ENCODE data around the gene PCNX3. TPM values are rescaled to one million over a fixed set of nuclear protein-coding genes. Genes with fewer than 3 reads are reported as not detected.

The PCNX3 gene
- 8.8 and 10.0 TPM in 2 replicates for total RNA-seq

DNA sequence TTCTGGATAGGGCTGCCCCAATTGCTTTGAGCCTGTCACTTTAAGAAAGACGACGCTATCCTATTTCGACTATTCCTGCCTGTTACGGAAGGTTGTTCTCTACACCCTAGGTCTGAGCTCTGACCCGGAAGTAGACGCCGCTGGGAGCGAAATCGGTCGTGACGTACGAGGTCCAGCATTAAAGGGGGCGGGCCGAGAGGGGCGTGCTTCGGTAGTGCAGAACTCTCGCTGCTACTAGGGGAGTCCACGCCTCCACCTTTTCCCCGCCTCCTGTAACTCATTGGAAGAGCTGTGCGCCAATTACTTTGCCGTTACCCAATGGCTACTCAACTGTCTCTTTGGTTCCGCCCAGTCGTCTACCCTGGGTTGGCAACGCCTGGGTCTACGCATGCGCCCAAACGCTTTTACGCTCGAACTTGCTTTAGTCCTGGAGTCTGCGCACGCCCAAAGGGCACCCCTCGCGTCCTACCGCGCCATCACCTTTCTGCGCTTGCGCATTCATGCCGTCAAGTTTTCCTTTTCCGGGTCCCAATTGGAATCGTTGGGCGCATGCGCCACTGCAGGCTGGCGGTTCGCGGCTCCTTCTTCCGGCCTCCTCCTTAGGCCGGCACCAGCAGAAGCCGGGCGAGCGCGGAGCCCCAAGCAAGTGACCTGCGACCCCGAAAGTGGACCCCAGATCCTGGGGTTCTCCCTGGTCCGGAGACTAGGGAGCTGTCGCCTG lies at the start of gene PCNX3:
Gene PCNX3, plus strand, starts transcription at position 548 of the 721 bp plus-strand sequence. CDS start 536 bp downstream, outside the sequence.

DNA sequence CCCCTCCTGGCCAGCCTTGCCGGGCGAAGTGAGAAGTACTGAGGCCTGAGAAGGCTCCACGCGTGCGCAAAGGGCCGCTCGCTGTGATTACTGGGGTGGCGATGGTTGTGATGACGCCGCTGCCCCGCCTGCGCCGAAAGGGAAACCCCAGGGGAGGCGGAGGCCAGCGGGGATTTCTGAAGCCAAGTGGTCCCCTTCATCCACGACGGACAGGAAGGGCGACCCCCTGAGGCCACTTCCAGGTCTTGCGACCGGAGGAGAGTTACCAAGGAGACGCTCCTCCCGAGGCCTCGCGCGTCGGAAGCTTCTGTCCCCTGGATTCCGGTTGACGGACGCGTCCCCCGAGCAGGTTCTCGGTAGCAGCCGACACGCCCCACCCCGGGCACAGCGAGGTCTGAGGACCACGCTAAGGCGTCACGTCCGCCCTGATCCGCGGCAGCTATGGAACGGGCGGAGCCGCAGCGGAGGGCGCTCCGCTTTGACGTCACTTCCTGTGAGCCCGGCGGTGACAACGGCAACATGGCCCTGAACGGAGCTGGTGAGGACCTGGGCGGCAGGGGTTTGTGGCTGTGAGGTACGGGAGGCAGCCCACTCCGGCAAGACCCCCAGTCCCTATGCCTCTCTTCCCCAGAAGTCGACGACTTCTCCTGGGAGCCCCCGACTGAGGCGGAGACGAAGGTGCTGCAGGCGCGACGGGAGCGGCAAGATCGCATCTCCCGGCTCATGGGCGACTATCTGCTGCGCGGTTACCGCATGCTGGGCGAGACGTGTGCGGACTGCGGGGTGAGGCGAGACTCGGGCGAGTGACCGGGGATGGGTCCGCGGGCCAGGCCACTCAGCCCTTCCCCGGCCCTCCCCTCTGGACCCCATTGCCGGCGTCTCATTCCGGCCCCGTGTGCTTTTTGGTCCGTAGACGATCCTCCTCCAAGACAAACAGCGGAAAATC lies 45.3 kb upstream of the PCNX3 start, which contains the start of gene ZNRD2:
Gene ZNRD2, plus strand, starts transcription at position 505 of the 946 bp plus-strand sequence. Its CDS starts 15 bp downstream, at position 520.

DNA sequence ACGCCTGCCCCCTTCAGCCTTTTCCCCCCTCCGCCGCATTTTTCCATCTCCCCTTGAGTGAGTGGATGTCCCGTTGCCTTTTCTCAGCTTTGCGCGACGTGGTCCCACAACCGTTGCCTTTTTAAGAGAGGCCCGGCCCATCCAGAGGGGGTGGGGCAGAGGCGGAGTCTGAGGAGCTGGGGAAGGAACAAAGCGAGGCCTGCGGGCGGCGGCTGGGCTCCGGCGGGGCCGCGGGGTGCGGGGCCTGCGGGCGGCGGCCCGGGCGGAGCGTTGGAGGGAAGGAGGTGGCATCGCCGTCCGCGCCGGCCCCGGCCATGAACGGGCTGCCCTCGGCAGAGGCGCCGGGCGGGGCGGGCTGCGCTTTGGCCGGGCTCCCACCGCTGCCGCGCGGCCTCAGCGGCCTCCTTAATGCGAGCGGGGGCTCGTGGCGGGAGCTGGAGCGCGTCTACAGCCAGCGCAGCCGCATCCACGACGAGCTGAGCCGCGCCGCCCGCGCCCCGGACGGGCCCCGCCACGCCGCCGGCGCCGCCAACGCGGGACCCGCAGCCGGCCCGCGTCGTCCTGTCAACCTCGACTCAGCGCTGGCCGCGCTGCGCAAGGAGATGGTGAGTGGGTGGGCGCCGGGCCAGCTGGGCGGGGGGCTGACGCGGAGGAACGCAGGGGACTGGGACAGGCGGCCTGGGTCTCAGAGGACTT lies 43.1 kb upstream of the PCNX3 start, which contains the start of gene FAM89B:
Gene FAM89B, plus strand, starts transcription at position 183 of the 696 bp plus-strand sequence. Its CDS starts 132 bp downstream, at position 315.

DNA sequence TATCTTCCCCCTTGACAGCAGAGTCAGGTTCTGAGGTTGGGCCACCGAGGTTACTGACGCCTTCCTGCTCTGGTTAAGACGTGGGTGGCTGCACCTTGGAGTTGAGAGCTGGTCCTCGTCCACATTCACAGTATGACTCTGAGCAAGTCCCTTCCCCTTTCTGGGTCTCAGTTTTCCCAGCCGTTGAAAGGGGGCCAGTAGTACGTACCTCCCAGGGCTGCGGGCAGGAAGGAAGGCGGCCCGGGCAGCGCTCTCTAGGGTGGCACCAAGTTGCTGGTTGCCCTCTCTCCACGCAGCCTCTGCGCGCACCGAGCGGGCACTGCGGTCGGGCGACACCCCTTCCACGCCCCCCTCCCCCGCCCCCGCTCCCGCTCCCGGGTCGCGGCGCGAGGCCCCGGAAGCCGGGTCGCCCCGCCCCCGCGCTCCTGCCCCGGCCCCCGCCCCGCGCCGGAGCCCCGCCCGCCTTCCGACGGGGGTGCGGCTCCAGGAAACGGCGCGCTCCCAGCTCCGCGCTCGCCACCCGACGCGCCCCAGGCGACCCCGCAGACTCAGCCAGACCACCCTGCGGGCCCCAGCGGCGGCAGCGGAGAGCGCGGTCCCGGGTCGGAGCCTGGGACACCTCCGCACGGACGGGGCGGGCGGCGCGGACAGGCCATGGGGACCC lies 39.9 kb upstream of the PCNX3 start, which contains the start of gene EHBP1L1:
Gene EHBP1L1, plus strand, starts transcription at position 486 of the 664 bp plus-strand sequence. CDS start 250 bp downstream, outside the sequence.

DNA sequence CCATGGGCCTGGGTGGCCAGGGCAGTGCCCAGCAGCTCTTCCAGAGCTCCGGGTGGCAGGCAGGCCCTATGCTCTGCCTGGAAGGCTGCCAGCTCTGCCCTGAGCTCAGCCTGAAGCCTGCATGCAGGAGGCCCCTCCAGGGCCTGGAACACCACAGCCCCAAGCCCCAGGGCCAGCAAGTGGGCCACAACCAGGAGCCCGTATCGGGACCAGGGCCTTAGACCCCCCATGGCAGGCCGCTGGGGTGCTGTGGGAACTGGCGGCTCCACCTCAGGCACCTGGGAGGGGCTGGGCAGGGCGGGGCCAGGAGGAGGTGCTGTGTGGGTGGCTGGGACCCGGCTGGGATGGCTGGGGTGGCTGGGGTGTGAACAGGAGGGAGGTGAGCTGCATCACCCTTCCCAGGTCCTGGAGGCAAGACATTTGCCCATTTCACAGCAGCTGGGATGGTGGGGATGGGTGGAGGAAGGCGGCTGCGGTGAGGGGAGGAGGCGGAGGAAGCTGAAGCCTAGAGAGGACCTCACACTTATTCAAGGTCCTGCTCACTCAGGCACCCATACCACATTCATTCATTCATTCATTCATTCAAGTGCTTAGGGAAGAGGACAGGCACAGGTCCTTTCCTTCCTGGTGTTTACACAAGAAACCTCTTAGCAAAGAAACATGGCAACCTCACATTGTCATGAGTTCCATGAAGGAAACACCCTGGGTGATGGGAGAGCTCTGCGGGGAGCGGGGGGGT lies 19.9 kb upstream of the PCNX3 start, which contains the start of gene KCNK7:
Gene KCNK7, minus strand, starts transcription at position 258 of the 739 bp plus-strand sequence. Its CDS starts 28 bp downstream, at position 230.

DNA sequence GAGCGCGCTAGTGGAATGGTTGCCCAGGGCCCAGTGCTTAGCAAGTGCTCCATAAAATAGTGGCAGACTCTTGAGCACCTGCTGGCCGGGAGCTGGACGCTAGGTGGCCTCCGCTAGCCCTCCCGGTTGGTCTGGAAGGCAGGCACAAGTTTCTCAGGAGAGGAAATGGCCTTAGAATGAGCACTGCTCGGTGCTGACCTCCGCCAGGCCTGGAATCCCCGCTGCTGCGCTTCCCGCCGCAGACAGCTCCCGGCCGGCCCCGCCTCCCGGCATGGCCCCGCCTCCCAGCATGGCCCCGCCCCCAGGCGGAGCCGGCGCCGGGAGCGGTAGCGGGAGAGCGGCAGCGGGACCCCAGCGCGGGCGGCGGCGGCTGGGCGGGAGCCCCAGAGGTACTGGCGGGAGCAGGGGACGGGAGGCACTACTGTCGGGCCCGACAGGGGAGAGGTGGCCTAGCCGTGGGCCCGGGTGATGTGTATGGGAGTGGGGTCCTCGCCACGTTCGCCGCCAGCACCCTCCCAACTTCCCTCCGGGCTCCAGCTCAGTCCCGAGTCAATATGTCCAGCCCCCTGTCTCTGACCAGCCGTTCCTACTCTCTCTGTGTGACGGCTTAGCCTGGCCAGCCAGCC lies 22.3 kb downstream of the PCNX3 start, which contains the start of gene SIPA1:
Gene SIPA1, plus strand, starts transcription at position 308 of the 626 bp plus-strand sequence. CDS start 2,821 bp downstream, outside the sequence.

DNA sequence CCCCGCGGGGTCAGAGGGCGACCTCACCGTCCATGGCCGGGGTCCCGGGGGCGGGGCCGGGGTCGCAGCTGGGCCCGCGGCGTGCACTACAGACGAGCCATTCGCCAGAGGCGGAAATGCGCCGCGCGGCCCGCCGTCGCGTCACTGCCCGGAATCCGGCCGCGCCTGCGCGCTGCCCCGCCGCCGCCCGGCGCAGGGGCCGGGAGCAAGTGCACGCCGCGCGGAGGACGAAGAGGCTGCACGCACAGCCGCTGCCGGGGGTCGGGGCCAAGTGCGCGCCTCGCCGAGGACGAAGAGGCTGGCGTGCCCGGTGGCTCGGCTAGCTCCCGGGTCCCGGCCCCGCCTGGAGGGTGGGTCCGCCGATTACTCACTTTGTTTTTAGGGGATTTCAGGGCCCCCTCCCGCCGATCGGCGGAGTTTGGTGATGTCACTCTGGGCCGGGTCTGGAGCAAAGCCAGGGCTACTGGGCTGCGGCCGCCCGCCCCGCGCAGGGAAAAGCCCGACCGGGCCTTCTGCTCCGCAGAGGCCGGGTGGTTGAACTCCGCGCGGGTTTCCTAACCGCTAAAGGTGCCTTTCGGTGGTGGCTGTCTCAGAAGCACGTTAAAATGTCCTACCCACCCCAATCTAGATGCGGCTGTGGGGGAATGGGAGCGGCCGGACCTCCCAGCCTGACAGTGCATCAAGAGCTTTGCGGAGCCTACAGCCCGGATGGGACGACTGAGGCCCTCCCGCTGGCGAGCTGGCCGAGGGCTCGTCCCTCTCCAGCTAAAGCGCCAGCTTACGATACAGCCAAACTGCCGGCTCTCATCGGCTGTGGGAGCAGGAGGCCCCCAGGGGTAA lies 47.4 kb downstream of the PCNX3 start, which contains the start of gene RELA:
Gene RELA, minus strand, starts transcription at position 118 of the 840 bp plus-strand sequence. Its CDS starts 84 bp downstream, at position 34.

Other genes starting within 250 kb of the PCNX3 start
- 0.77 and 0.95 TPM in 2 replicates for gene SLC25A45, start 233.1 kb upstream of the PCNX3 start, total RNA-seq
- 17.2 and 23.9 TPM in 2 replicates for gene FRMD8, start 229.1 kb upstream of the PCNX3 start, total RNA-seq
- 338 and 347 TPM in 2 replicates for gene NEAT1, start 193.0 kb upstream of the PCNX3 start, total RNA-seq
- 7,849 and 17,081 TPM in 2 replicates for gene MALAT1, start 116.7 kb upstream of the PCNX3 start, total RNA-seq
- 69.7 and 74.6 TPM in 2 replicates for gene SCYL1, start 90.7 kb upstream of the PCNX3 start, total RNA-seq
- gene LTBP3, start 57.4 kb upstream of the PCNX3 start, total RNA-seq, result 44.6 and 50.3 TPM in 2 replicates
- 28.4 and 29.9 TPM in 2 replicates for gene ZNRD2, start 45.3 kb upstream of the PCNX3 start, total RNA-seq
- 12.4 and 13.2 TPM in 2 replicates for gene FAM89B, start 43.2 kb upstream of the PCNX3 start, total RNA-seq
- gene EHBP1L1, start 39.7 kb upstream of the PCNX3 start, total RNA-seq, result 34.9 and 59.4 TPM in 2 replicates
- gene KCNK7, start 20.0 kb upstream of the PCNX3 start, total RNA-seq, result 0.09 and 0.16 TPM in 2 replicates
- gene MAP3K11, start 1.6 kb upstream of the PCNX3 start, total RNA-seq, result 15.2 and 17.5 TPM in 2 replicates
- 12.5 and 14.5 TPM in 2 replicates for gene SIPA1, start 22.3 kb downstream of the PCNX3 start, total RNA-seq
- 13.4 and 17.4 TPM in 2 replicates for gene RELA, start 47.1 kb downstream of the PCNX3 start, total RNA-seq
- gene KAT5, start 96.5 kb downstream of the PCNX3 start, total RNA-seq, result 39.7 and 64.7 TPM in 2 replicates
- gene RNASEH2C, start 105.0 kb downstream of the PCNX3 start, total RNA-seq, result 32.8 and 35.3 TPM in 2 replicates
- 2.6 and 3.3 TPM in 2 replicates for gene AP5B1, start 165.2 kb downstream of the PCNX3 start, total RNA-seq
- not detected in 2 replicates for gene OVOL1, start 171.3 kb downstream of the PCNX3 start, total RNA-seq
- 4.0 and 4.1 TPM in 2 replicates for gene SNX32, start 218.2 kb downstream of the PCNX3 start, total RNA-seq
- 769 and 930 TPM in 2 replicates for gene CFL1, start 242.4 kb downstream of the PCNX3 start, total RNA-seq
- gene MUS81, start 244.7 kb downstream of the PCNX3 start, total RNA-seq, result 27.0 and 30.1 TPM in 2 replicates

All from bronchial smooth muscle cell (primary cell).